Activated naive CD4-positive, alpha-beta T cell treated with anti-CD3 and anti-CD28 coated beads for 36 hours (primary cell): Measurements from ENCODE around the gene PSAP. TPM values are rescaled to one million over a fixed set of nuclear protein-coding genes. Genes with fewer than 3 reads are reported as not detected.

Experiments used
- CTCF ChIA-PET: fragments of 350-600 bp; sonication (Branson Sonifier 250); formaldehyde crosslinking; loops from one replicate; lab custom pipeline; 2021; ENCODE audit warnings: antibody characterized with exemption; lab: Charles Lee
- DNase-seq: peaks from one replicate; pipeline ENCODE4 v3.0.0-alpha.2; 2020
- H3K27ac Mint-ChIP-seq: one replicate; pipeline ENCODE4 v1.8.0; 2021; ENCODE audit warnings: mild to moderate bottlenecking, mixed read lengths
- H3K27me3 Mint-ChIP-seq: one replicate; pipeline ENCODE4 v1.8.0; 2021; ENCODE audit warnings: low read depth, mixed read lengths
- H3K36me3 Mint-ChIP-seq: one replicate; pipeline ENCODE4 v1.8.0; 2021; ENCODE audit warnings: low read depth, mixed read lengths
- H3K4me1 Mint-ChIP-seq: one replicate; pipeline ENCODE4 v1.8.0; 2021; ENCODE audit warnings: low read depth, mixed read lengths
- H3K4me3 Mint-ChIP-seq: one replicate; pipeline ENCODE4 v1.8.0; 2021; ENCODE audit warnings: mild to moderate bottlenecking, moderate library complexity, mixed read lengths
- H3K9me3 Mint-ChIP-seq: one replicate; pipeline ENCODE4 v1.8.0; 2021; ENCODE audit warnings: mixed read lengths
- intact Hi-C: fragments of 100-400 bp; cut with micrococcal nuclease; formaldehyde crosslinking; loops from one replicate; pipeline ENCODE4 v1.15.1; 2023
- total RNA-seq, 2 experiments: library from RNA; stranded (reverse); gene quantifications; one replicate each; pipeline ENCODE4 v1.2.3, GENCODE V29; 2021

Gene PSAP
- total RNA-seq, 2 experiments from 2014 or later: 129 to 133 TPM

DNA sequence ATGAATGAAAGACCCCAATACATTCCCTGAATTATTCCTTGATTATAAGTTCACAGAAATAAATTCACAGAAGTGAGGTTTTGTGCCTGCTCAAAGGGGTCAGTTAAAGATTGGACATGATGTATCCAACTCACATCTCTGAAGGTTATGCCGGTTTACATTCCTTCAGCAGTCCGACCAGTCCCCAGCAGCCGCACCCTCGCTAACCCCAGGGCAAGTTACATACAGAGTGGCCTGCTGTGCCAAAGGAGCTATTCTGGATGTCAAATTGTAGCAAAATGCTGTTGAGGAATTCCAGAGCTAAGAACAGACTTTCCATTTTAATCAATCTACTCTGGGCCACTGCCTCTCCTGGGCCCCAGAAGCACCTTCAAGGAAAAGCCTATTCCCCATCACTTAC lies 20.3 kb downstream of the PSAP start:
- no peak for DNase-seq
- H3K27ac Mint-ChIP-seq: no peak overlapping the region
- peaks cover 22% of the 10 kb centered on the region for H3K36me3 Mint-ChIP-seq
- no peaks in the 10 kb centered on the region for H3K9me3 Mint-ChIP-seq
- intact Hi-C loops: no loop called here
- H3K4me1 Mint-ChIP-seq: peaks cover 3% of the 10 kb centered on the region
- CTCF ChIA-PET: interaction anchor here (0.6 to 2.5 kb wide), 4 partner anchors 10 to 66 kb away, joined by 3 to 9 read pairs (median 4); no protein-coding TSS in a partner anchor
- no peak overlapping the region for H3K4me3 Mint-ChIP-seq
- H3K27me3 Mint-ChIP-seq: no peaks in the 10 kb centered on the region

DNA sequence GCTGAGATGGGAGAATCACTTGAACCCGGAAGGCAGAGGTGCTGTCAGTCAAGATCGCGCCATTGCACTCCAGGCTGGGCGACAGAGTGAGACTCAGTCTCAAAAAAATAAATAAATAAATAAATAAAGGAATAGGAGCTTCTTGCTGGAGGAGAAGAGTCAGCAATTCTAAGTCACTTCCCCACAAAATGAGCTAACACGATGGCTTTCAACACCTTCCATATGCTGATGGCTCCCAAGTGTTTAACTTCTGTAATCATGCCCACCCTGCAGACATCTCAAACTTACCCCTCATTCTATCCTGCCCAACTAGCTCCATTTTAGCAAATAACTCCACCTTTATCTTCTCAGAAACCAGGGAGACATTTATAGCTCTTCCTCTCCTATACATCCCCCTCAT lies 21.2 kb downstream of the PSAP start:
- H3K4me3 Mint-ChIP-seq: no peak overlapping the region
- intact Hi-C loops: no loop called here
- no peak overlapping the region for H3K27ac Mint-ChIP-seq
- no peak for DNase-seq
- no peaks in the 10 kb centered on the region for H3K27me3 Mint-ChIP-seq
- H3K9me3 Mint-ChIP-seq: no peaks in the 10 kb centered on the region
- peaks cover 3% of the 10 kb centered on the region for H3K4me1 Mint-ChIP-seq
- CTCF ChIA-PET: interaction anchor here (0.6 to 2.5 kb wide), 6 partner anchors 9 to 219 kb away, joined by 3 to 9 read pairs (median 4); no protein-coding TSS in a partner anchor
- H3K36me3 Mint-ChIP-seq: peaks cover 22% of the 10 kb centered on the region

DNA sequence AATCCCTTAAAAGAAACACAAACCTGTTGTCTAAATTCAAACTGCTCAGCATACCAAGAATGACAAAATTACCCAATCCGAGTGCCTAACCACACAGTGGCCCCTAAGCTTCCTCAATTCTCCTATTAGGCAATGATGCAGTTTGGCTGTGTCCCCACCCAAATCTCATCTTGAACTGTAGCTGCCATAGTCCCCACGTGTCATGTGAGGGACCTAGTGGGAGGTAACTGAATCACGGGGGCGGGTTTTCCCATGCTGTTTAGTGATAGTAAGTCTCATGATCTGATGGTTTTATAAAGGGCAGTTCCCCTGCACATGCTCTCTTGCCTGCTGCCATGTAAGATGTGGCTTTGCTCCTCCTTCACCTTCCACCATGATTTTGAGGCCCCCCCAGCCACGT lies 21.9 kb downstream of the PSAP start:
- H3K36me3 Mint-ChIP-seq: peaks cover 22% of the 10 kb centered on the region
- no peaks in the 10 kb centered on the region for H3K27me3 Mint-ChIP-seq
- intact Hi-C loops: no loop called here
- no peaks in the 10 kb centered on the region for H3K9me3 Mint-ChIP-seq
- H3K4me3 Mint-ChIP-seq: no peak overlapping the region
- H3K4me1 Mint-ChIP-seq: peaks cover 3% of the 10 kb centered on the region
- CTCF ChIA-PET: interaction anchor here (2.0 to 2.5 kb wide), 2 partner anchors 11 to 220 kb away, joined by 5 to 9 read pairs; no protein-coding TSS in a partner anchor
- no peak overlapping the region for H3K27ac Mint-ChIP-seq
- DNase-seq: no peak

DNA sequence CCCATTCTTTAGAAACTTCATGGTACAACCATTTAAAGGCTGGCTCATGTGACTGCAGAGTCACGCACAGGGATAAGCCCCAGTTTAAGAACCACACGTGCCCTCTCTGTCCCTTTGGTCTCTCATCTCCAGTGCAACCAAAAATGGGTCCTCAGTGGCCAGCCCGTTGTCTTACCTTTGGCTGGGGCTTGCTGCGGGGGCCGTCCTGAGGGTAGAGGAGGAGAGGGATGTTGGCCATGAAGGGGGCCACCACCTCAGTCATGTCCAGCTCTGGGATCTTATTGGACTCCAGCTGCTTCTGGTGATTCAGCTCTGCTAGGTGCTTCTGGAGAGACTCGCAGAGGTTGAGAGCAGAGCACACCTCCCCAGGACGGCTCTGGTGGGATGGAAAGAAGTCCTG lies 22.3 kb downstream of the PSAP start:
- Mint-ChIP-seq H3K27ac (no peak overlapping the region), H3K4me1 (peaks cover 3% of the 10 kb centered on the region), H3K36me3 (peaks cover 22% of the 10 kb centered on the region), H3K9me3 (no peaks in the 10 kb centered on the region), H3K4me3 (no peak overlapping the region), H3K27me3 (no peaks in the 10 kb centered on the region)
- CTCF ChIA-PET: interaction anchor here (2.0 kb wide), 1 partner anchor 220 kb away, joined by 5 read pairs; no protein-coding TSS in a partner anchor
- no peak for DNase-seq
- intact Hi-C loops: no loop called here

DNA sequence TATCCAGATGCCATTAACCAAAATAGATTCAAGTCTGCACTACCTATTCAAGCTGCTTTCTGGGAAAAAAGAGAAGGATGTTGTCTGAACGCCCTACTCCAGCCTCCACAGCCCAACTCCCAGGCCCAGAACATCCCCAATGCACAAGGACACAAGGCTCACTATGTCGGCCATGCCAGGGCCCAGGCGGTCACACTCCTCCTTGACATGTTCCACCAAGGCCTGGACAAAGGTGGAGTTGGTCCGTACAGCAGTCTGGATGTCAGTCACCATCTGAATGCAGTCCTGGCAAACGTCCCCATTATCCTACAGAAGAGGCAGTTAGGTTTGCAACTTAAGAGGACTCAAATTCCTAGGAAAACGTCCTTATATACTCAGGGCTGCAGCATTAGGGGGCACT lies 23.2 kb downstream of the PSAP start:
- H3K27ac Mint-ChIP-seq: no peak overlapping the region
- CTCF ChIA-PET: no interaction called here
- no peaks in the 10 kb centered on the region for H3K4me1 Mint-ChIP-seq
- peaks cover 22% of the 10 kb centered on the region for H3K36me3 Mint-ChIP-seq
- no peaks in the 10 kb centered on the region for H3K27me3 Mint-ChIP-seq
- no peaks in the 10 kb centered on the region for H3K9me3 Mint-ChIP-seq
- DNase-seq: no peak
- no peak overlapping the region for H3K4me3 Mint-ChIP-seq
- intact Hi-C loops: no loop called here

DNA sequence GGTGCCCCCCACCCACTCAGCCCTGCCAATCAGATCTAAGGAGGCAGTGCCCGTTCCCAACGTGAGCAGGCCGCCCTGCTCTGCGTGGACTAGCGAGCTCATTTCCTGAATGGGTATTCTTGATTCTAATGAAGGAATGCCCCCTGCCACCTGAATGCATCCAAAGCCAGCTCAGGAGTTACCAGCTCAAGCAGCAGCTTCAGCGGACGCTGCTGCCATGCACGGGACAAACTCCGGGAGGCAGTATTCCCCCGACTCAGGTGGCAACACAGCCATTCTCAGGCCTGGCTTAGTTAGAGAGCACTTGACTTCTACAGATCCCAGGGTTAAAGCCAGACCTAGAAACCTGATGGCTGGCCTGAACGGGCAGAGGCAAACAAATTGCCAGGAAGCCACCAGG lies 25.8 kb downstream of the PSAP start:
- H3K4me3 Mint-ChIP-seq: no peak overlapping the region
- peaks cover 24% of the 10 kb centered on the region for H3K36me3 Mint-ChIP-seq
- CTCF ChIA-PET: interaction anchor here (1.0 to 2.0 kb wide), 4 partner anchors 12 to 71 kb away, joined by 3 to 5 read pairs (median 4); no protein-coding TSS in a partner anchor
- peaks cover 8% of the 10 kb centered on the region for H3K4me1 Mint-ChIP-seq
- H3K27ac Mint-ChIP-seq: no peak overlapping the region
- no peaks in the 10 kb centered on the region for H3K9me3 Mint-ChIP-seq
- intact Hi-C loops: no loop called here
- DNase-seq: no peak
- H3K27me3 Mint-ChIP-seq: no peaks in the 10 kb centered on the region

DNA sequence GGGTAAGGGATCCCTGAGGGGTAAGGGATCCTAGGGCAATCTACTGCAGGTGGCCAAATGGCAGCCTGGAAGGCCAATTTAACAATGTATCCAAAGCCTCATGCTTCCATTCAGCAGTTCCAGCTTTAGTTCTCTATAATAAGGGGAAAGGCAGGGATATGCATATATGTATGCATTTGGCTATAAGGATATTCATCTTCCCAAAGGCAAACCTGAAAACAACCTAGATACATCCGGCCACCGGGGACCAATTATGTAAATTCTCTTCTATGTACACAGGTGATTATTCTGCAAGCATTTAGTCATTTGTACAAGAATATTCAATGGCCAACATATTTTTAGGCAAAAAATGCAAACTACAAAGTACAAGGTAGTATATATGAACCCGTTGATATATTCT lies 26.7 kb downstream of the PSAP start:
- Mint-ChIP-seq H3K27ac (no peak overlapping the region), H3K9me3 (no peaks in the 10 kb centered on the region), H3K27me3 (no peaks in the 10 kb centered on the region), H3K4me1 (peaks cover 8% of the 10 kb centered on the region), H3K4me3 (no peak overlapping the region), H3K36me3 (peaks cover 25% of the 10 kb centered on the region)
- CTCF ChIA-PET: interaction anchor here (1.3 kb wide), 1 partner anchor 72 kb away, joined by 5 read pairs; no protein-coding TSS in a partner anchor
- no peak for DNase-seq
- intact Hi-C loops: no loop called here

DNA sequence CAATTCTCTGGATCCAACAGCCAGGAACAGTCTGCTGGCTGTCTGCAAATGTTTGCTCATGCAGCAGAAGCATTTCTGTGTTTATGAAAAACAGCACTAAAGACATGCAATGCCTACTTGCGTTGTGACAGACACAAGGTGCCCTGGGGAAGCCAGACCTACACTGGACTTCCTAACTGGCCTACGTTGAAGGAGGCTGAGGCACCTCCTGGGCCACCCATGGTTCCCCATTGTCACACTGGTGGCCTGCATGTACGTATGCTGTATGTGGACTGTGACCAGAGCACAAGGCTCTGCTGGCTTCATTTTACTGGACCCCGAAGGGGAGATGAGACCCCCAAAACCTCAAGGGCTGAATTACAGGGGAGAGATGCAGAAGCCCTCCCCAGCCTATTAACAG lies 27.7 kb downstream of the PSAP start:
- peaks cover 8% of the 10 kb centered on the region for H3K4me1 Mint-ChIP-seq
- H3K9me3 Mint-ChIP-seq: no peaks in the 10 kb centered on the region
- H3K36me3 Mint-ChIP-seq: peaks cover 21% of the 10 kb centered on the region
- CTCF ChIA-PET: no interaction called here
- no peak overlapping the region for H3K27ac Mint-ChIP-seq
- no peak overlapping the region for H3K4me3 Mint-ChIP-seq
- no peaks in the 10 kb centered on the region for H3K27me3 Mint-ChIP-seq
- DNase-seq: no peak
- intact Hi-C loops: no loop called here

DNA sequence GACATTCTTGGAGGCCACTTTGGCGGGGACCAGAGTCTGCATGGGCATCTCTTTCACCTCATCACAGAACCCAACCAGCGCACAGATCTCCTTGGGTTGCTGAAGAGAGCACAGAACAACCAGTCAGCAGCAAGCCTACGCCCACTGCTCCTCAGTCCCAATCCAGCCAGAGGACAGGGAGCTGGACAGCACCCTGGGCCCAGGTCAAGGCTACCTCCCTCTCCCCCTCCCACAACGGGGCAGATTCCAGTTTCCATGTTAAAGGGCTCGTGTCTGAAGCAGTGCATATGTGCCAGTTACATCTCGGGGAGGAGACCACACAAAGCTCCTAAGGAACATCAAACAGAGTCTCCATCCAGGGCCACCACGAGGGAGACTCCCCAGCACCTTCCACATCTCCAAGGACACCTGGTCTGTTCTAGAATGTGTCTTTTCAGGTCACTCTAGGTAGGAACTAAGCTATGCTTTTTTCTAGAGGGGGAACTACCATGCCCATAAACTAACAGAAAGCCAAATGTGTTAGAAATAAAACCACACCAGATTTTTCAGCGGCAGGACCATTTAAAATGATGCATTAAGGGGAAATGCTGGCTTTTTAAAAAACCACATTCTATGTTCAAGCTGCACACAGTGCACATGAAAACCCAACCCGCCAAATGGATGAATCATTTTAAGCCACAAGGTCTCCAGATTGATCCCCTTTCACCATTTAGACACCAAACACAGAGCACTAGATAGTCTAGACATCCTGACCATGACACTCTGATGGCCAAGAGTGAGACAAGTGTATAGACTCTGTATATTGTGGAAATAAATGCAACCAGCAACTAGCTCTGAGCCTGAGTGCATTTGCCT lies 28.9 kb downstream of the PSAP start:
- Mint-ChIP-seq H3K27ac (no peak overlapping the region), H3K9me3 (no peaks in the 10 kb centered on the region), H3K36me3 (peaks cover 18% of the 10 kb centered on the region), H3K4me3 (no peak overlapping the region), H3K4me1 (peaks cover 8% of the 10 kb centered on the region), H3K27me3 (no peaks in the 10 kb centered on the region)
- intact Hi-C loops: no loop called here
- CTCF ChIA-PET: interaction anchor here (0.5 to 1.2 kb wide), 4 partner anchors 8 to 437 kb away, joined by 3 to 5 read pairs (median 3); no protein-coding TSS in a partner anchor
- no peak for DNase-seq

DNA sequence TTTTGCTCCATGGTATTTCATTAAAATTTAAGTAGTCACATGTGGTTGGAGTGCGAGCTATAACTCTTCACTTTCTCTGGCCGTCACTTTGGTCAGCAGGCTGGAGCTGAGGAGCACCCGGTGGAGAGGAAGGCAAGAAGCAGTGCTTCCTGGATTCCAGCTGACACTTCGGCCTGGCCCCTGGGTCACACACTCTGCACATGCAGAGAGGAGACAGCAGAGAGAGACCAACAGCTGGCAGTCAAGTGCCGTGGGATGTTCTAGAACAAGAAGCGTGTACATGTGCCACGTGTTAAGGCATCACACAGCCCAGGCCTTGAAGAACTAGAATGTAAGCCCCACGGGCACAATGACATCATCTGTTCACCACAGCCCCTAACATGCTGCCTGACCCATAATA lies 30.1 kb downstream of the PSAP start:
- H3K4me1 Mint-ChIP-seq: peaks cover 8% of the 10 kb centered on the region
- DNase-seq: no peak
- CTCF ChIA-PET: no interaction called here
- no peaks in the 10 kb centered on the region for H3K9me3 Mint-ChIP-seq
- H3K4me3 Mint-ChIP-seq: no peak overlapping the region
- no peaks in the 10 kb centered on the region for H3K27me3 Mint-ChIP-seq
- intact Hi-C loops: no loop called here
- peaks cover 16% of the 10 kb centered on the region for H3K36me3 Mint-ChIP-seq
- no peak overlapping the region for H3K27ac Mint-ChIP-seq

DNA sequence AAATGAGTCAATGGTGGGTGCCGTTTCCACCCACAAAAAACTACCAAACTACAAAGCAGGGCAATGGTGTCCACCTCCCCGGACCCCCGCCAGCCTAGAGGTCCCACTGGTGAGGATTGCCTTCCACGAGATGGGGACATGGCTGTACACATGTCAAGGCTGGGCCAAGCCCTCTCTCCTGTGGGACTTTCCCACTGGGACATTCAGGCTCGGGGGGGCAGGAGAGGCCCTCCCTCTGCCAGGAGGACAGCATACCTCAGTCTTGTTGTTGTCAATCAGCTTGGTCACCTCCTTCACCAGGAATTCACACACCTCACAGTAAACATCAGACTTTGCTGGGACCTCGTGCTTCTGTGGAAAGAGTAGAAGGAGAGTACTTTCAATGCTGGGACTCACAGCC lies 31.1 kb downstream of the PSAP start:
- Mint-ChIP-seq H3K9me3 (no peaks in the 10 kb centered on the region), H3K27ac (peak overlapping the region; percentile 13), H3K4me1 (peaks cover 8% of the 10 kb centered on the region), H3K27me3 (no peaks in the 10 kb centered on the region), H3K4me3 (no peak overlapping the region), H3K36me3 (peaks cover 19% of the 10 kb centered on the region)
- intact Hi-C loops: no loop called here
- no peak for DNase-seq
- CTCF ChIA-PET: interaction anchor here (0.5 kb wide), 1 partner anchor 144 kb away, joined by 5 read pairs; the partner anchor contains the start of gene CHST3

DNA sequence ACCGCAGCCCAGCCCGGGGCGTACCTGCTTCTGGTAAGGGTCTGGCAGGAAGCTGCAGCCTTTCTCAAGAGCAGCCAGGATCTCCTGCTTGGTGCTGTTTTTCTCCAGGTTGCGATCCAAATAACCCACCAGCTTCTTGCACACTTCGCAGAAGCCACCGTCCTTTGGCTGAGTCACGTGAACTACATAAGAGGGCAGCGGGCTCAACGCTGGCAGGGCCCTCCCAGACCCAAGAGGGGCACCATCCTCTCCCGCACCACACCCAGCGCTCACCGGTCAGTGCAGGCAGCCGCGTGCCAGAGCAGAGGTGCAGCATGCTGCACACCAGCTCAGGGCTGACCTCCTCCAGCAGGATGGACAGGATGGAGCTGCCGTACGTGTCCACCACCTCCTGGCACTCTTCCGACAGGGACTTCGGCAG lies 31.6 kb downstream of the PSAP start:
- peaks cover 19% of the 10 kb centered on the region for H3K36me3 Mint-ChIP-seq
- intact Hi-C loops: no loop called here
- CTCF ChIA-PET: interaction anchor here (0.5 to 1.2 kb wide), 5 partner anchors 11 to 145 kb away, joined by 3 to 5 read pairs (median 4); partner anchors contain the start of gene CHST3
- no peaks in the 10 kb centered on the region for H3K9me3 Mint-ChIP-seq
- H3K27ac Mint-ChIP-seq: no peak overlapping the region
- H3K27me3 Mint-ChIP-seq: no peaks in the 10 kb centered on the region
- H3K4me1 Mint-ChIP-seq: peaks cover 8% of the 10 kb centered on the region
- no peak overlapping the region for H3K4me3 Mint-ChIP-seq
- no peak for DNase-seq
